K562 (cell line): ENCODE data around the gene AJM1. TPM values are rescaled to one million over a fixed set of nuclear protein-coding genes. Genes with fewer than 3 reads are reported as not detected.
A peak's percentile ranks its signal among the peaks of the same experiment; 100 is the strongest.

Experiments
- ATF1 ChIP-seq, 2 experiments: fragments of 450-650 bp in 1 of 2; IDR thresholded peaks; 2 replicates each; pipeline ENCODE4 v1.6.1; 2016; ENCODE audit warnings: missing compliant biosample characterization in 1 of 2, missing genetic modification characterization in 1 of 2
- CTCF ChIP-seq, 3 experiments: IDR thresholded peaks in 2 of 3; conservative IDR thresholded peaks in 1 of 3; 2 replicates each; pipeline ENCODE4 v1.5.1; 2011 to 2012; ENCODE audit warnings: low read length in 3 of 3, mild to moderate bottlenecking in 3 of 3, control low read depth in 2 of 3, improper control_type of control experiment in 1 of 3, inconsistent platforms in 1 of 3, low read depth in 1 of 3, mixed read lengths in 1 of 3, moderate library complexity in 1 of 3; ENCODE audit not compliant: insufficient read depth in 2 of 3
- EGR1 ChIP-seq: fragments of 450-650 bp; conservative IDR thresholded peaks from 2 replicates; pipeline ENCODE4 v1.6.1; 2017; ENCODE audit warnings: mild to moderate bottlenecking
- HMGN3 ChIP-seq: IDR thresholded peaks from 2 replicates; pipeline ENCODE4 v1.6.1; 2011; ENCODE audit warnings: borderline replicate concordance, low read depth, mild to moderate bottlenecking, mixed read lengths, low read length; ENCODE audit not compliant: insufficient read length; ENCODE audit errors: extremely low read depth
- NCOA4 ChIP-seq: fragments of 450-650 bp; IDR thresholded peaks from 2 replicates; pipeline ENCODE4 v1.6.1; 2018; ENCODE audit warnings: mild to moderate bottlenecking; ENCODE audit not compliant: partially characterized antibody
- NFE2L1 ChIP-seq: fragments of 450-650 bp; IDR thresholded peaks from 2 replicates; pipeline ENCODE4 v1.6.1; 2016; ENCODE audit warnings: missing genetic modification characterization, low read depth, mild to moderate bottlenecking, missing compliant biosample characterization, moderate library complexity, borderline replicate concordance
- NFIX ChIP-seq: fragments of 250-450 bp; sonication (Bioruptor Pico); IDR thresholded peaks from 2 replicates; pipeline ENCODE4 v1.4.0; 2020; ENCODE audit warnings: low read depth, mild to moderate bottlenecking, moderate library complexity
- POU5F1 ChIP-seq: fragments of 150-350 bp; IDR thresholded peaks from 2 replicates; pipeline ENCODE4 v1.6.1; 2014; ENCODE audit warnings: borderline replicate concordance, low read length, low read depth, mild to moderate bottlenecking; ENCODE audit not compliant: partially characterized antibody
- SAP30 ChIP-seq: fragments of 200-600 bp; sonication (generic); IDR thresholded peaks from 2 replicates; pipeline ENCODE4 v1.6.1; 2012; ENCODE audit warnings: borderline replicate concordance, low read depth, mild to moderate bottlenecking, moderate library complexity, low read length, control low read depth, inconsistent platforms; ENCODE audit not compliant: insufficient read depth, poor library complexity, severe bottlenecking
- SRSF1 ChIP-seq: fragments of 200-400 bp; formaldehyde crosslinking; IDR thresholded peaks from 2 replicates; pipeline ENCODE4 v1.6.1; 2017; ENCODE audit warnings: mild to moderate bottlenecking, low read depth, low read length, moderate library complexity
- SRSF7 ChIP-seq: fragments of 200-400 bp; formaldehyde crosslinking; optimal IDR thresholded peaks from 2 replicates; pipeline ENCODE3; 2017; ENCODE audit warnings: mild to moderate bottlenecking, low read depth, low read length
- TFE3 ChIP-seq: fragments of 450-650 bp; formaldehyde crosslinking; IDR thresholded peaks from 2 replicates; pipeline ENCODE4 v1.4.0; 2020; ENCODE audit warnings: mild to moderate bottlenecking, mixed read lengths
- THAP7 ChIP-seq: fragments of 250-450 bp; sonication (Bioruptor Pico); IDR thresholded peaks from 2 replicates; pipeline ENCODE4 v1.5.0; 2021
- ZEB2 ChIP-seq: fragments of 450-650 bp; IDR thresholded peaks from 2 replicates; pipeline ENCODE4 v1.6.1; 2016
- ZNF280A ChIP-seq: fragments of 450-650 bp; IDR thresholded peaks from 2 replicates; pipeline ENCODE4 v1.6.1; 2018; ENCODE audit warnings: mild to moderate bottlenecking, low read depth; ENCODE audit not compliant: partially characterized antibody
- ZNF3 ChIP-seq: fragments of 250-450 bp; sonication (Bioruptor Pico); IDR thresholded peaks from 2 replicates; pipeline ENCODE4 v1.5.0; 2021; ENCODE audit warnings: mild to moderate bottlenecking, moderate library complexity
- ZNF695 ChIP-seq: fragments of 450-650 bp; formaldehyde crosslinking; IDR thresholded peaks from 2 replicates; pipeline ENCODE4 v1.4.0; 2020; ENCODE audit warnings: mild to moderate bottlenecking, moderate library complexity
- polyA plus RNA-seq, 8 experiments: library from polyadenylated mRNA; depleted of rRNA in 4 of 8; stranded (reverse) in 5 of 8; unstranded in 3 of 8; fragments of >200 nt; fragmentation: Nextera tagmentation in 2 of 8; fragmentation: Illumina TruSeq in 1 of 8; extraction: Ambion mirVana in 2 of 8; extraction: Trizol in 1 of 8; gene quantifications; 2 replicates each; pipeline versions ENCODE4 v1.2.1 to v1.2.3, GENCODE V29; 2011 to 2014; ENCODE audit warnings: inconsistent platforms in 1 of 8, missing spikeins in 1 of 8
- total RNA-seq, 7 experiments: library from RNA; depleted of rRNA in 6 of 7; stranded (reverse); fragments of >200 nt in 6 of 7; fragmentation: Illumina TruSeq in 2 of 7; extraction: Trizol in 2 of 7; gene quantifications; 2 replicates each; pipeline versions ENCODE4 v1.2.1 to v1.2.3, GENCODE V29; 2011 to 2021; ENCODE audit warnings: low replicate concordance in 1 of 7

The AJM1 gene
- total and polyA plus RNA-seq, 9 of the 15 experiments (the other 6 are each of a cell fraction or from before 2014, with no cell fraction given) = 0.01 to 3.7 (median 0.65) TPM; not detected in 1

DNA sequence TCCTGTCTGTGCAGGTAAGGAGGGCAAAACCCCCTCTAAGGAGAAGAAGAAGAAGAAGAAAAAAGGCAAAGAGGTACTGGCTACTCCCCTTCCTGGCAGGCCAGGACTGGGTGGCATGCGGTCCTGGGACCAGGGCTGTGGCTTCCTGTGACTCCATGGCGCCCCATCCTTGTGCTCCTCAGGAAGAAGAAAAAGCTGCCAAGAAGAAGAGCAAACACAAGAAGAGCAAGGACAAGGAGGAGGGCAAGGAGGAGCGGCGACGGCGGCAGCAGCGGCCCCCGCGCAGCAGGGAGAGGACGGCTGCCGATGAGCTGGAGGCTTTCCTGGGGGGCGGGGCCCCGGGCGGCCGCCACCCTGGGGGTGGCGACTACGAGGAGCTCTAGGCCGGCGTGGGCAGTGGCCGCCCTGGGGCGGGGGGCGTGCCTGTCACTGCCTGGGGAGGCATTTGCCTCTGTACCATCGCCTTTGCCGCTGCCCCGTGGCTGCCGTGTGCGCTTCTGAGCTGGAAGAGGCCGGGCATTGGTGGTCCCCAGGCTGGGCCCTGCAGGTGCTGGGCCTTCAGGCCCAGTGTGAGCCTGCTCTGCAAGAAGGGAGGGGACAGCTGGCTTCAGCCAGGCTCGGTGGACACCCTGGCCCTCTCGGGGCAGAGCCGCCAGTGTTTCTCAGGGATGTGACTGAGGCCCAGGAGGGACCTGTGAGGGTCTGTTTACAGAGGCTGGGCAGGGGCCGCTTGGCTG, 2.0 kb upstream of the AJM1 start (continued):
- no peak for TF ChIP-seq SAP30
- TF ChIP-seq HMGN3 = peak; percentile 71
- TF ChIP-seq ZNF3 (CRISPR knock-in tag) = no peak
- TF ChIP-seq NFIX (CRISPR knock-in tag) = no peak
- TF ChIP-seq CTCF (IDR thresholded peaks at IDR 0.05 in 2 of 3, conservative IDR thresholded peaks at IDR 0.05 in 1 of 3; ENCODE audit: insufficient read depth in 2 of 3, low read depth in 1 of 3, low read length in 3 of 3) = no peak
- TF ChIP-seq TFE3 = no peak
- no peak for TF ChIP-seq THAP7
- no peak for TF ChIP-seq ZNF280A
- TF ChIP-seq EGR1 = peak; percentile 81
- no peak for TF ChIP-seq SRSF1
- no peak for TF ChIP-seq POU5F1
- no peak for TF ChIP-seq NFE2L1 (tag)
- TF ChIP-seq SRSF7 = no peak
- TF ChIP-seq NCOA4 = no peak
- no peak for TF ChIP-seq ZNF695 (CRISPR knock-in tag)
- TF ChIP-seq ZEB2 = no peak
- TF ChIP-seq ATF1 (CRISPR knock-in tag; IDR thresholded peaks at IDR 0.05) = no peak
- TF ChIP-seq ATF1 (tag; IDR thresholded peaks at IDR 0.05) = peak; percentile 14; the same call in 1 of the 2 replicates
- TF ChIP-seq, all 486 proteins: peak for 25
